Left ventricle myocardium superior (tissue), 1 donor: ENCODE results near the gene DIPK1B. TPM values are rescaled to one million over a fixed set of nuclear protein-coding genes. Genes with fewer than 3 reads are reported as not detected.

ENCODE experiments used
- ATAC-seq: fragments of 200-7000 bp; cut with Tn5 transposase; one replicate; pipeline ENCODE4 v1.9.1; 2020; ENCODE audit warnings: mild to moderate bottlenecking, moderate library complexity
- DNase-seq: peaks from one replicate; pipeline ENCODE4 v3.0.0-alpha.2; 2020
- intact Hi-C: fragments of 100-400 bp; cut with micrococcal nuclease; formaldehyde crosslinking; loops from one replicate; pipeline ENCODE4 v1.11.0; 2022
- total RNA-seq: library from RNA; stranded (reverse); fragmentation: NEBNext Ultra II Directional; extraction: Animal tissue kit (Norgen Biotek cat#: 25700); gene quantifications from one replicate; pipeline ENCODE4 v1.2.1, GENCODE V29; 2021
- donor health status: DM: no; HTN: yes; CAD: no; lungs with severe emphysema.

DIPK1B gene
- total RNA-seq, 1 donor from 2014 or later = 22.3 TPM

- ATAC-seq = peak; percentile 6
- intact Hi-C loops = no loop called here
- no peak for DNase-seq
These were observed 1.2 kb downstream of the DIPK1B start for GRCh38 chr9:136713550-136713949.

GRCh38 chr9:136714096-136714892 is 1.9 kb downstream of the DIPK1B start:
- intact Hi-C loops = no loop called here

DNA sequence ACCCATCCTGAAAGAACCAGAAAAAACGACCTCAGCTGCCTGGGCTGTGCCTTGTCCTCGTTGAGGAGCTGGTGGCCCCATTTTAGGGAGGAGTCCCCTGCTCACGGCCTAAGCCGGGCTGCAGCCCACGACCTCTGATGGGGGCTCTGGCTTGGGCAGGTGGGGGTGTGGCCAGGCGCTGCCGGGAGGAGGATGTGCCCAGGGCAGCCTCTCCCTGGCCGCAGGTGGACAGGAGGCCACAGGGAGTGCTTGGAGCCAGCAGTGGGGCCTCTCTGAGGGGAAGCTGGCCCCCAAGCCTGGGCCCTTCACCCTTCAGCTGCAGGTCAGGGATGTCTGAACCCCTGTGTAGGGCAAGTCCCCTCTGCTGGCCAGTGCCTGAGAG is 2.5 kb downstream of the DIPK1B start:
- ATAC-seq (peak; percentile 5), DNase-seq (no peak)
- intact Hi-C loops = no loop called here

More at GRCh38 chr9:136714096-136714892, 1.9 kb downstream of the DIPK1B start:
- DNase-seq (peak; percentile 74), ATAC-seq (peak; percentile 59)

DNA sequence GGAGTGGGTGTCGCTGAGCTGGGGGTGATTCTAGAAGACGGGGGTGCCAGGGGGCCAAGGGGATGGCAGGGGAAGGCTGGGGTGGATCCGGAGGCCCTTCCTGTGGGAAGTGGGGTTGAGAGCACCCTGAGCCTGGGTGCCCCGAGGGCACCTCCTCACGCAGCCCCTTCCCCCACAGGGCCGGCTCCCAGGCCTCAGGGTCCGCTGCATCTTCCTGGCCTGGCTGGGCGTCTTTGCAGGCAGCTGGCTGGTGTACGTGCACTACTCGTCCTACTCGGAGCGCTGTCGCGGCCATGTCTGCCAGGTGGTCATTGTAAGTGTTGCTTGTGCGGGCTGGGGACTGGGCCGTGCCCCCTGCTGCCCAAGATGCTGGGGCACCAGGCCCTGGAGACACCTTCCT is 5.0 kb downstream of the DIPK1B start:
- ATAC-seq (no peak), DNase-seq (no peak)
- intact Hi-C loops = no loop called here

GRCh38 chr9:136718345-136719194 is 6.2 kb downstream of the DIPK1B start:
- intact Hi-C loops = no loop called here
- ATAC-seq (no peak), DNase-seq (no peak)

- peak; percentile 62 for DNase-seq
- intact Hi-C loops = no loop called here
- ATAC-seq = peak; percentile 1
These were observed 7.0 kb downstream of the DIPK1B start for GRCh38 chr9:136719195-136719880.

- intact Hi-C loops = no loop called here
- DNase-seq (peak; percentile 62), ATAC-seq (peak; percentile 9)
These were observed 8.0 kb downstream of the DIPK1B start for GRCh38 chr9:136720251-136720897.

DNA sequence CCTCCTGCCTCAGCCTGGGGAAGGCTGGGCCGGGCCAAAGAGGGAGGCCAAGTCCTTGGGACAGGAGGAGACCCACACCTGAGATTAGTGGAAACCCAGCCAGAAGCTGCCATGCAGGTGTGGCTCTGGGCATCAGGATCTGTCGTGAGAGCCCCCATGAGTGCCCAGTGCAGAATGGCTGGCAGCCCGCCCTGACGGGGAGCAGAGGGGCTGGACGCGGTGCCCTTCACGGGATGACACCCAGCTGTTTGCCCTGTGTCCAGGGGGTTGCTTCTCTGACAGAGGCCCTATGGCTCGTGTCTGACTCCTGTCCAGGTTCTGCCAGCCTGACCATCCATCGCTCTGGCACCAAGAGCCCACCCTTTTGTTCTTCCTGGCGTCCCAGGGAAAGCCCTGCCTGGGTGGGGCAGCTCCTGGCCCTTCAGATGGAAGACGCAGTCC is 8.5 kb downstream of the DIPK1B start:
- intact Hi-C loops = no loop called here
- DNase-seq (no peak), ATAC-seq (peak; percentile 2)

DNA sequence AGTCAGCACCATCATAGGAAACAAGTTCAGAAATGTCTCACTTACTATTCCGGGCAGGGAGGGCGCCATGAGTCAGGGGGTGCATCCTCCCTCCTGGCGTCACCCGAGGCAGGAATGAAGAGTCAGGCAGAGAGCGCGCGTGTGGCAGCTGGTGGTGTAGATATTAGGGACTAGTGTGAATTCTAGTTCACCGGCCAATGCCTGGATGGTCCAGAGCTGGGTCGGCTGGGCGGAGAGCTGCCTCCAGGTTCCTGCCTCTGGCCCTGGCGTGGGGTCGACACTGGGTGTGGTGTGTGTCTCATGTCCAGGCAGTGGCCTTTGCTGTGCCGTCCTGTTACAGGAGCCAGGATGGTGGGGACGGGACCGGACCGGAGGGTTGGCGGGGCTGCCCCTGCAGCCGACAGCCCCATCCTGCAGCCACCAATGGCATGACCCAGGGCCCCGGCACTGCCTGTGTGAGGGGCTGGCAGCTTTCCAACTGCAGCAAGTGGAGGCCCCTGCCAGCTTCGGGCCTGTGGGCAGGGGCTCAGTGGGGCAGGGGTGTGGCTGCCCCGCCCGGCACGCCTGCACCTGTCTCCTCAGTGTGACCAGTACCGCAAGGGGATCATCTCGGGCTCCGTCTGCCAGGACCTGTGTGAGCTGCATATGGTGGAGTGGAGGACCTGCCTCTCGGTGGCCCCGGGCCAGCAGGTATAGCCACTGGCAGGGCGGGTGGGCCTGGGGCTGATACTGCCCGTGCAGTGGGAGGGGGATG is 9.1 kb downstream of the DIPK1B start:
- intact Hi-C loops = no loop called here
- ATAC-seq (peak; percentile 28), DNase-seq (peak; percentile 52)

- DNase-seq (no peak), ATAC-seq (peak; percentile 4)
- intact Hi-C loops = no loop called here
These were observed 10.0 kb downstream of the DIPK1B start for GRCh38 chr9:136722093-136722968.

- intact Hi-C loops = no loop called here
- DNase-seq = no peak
- ATAC-seq = no peak
These were observed 10.6 kb downstream of the DIPK1B start for GRCh38 chr9:136722969-136723356.

GRCh38 chr9:136723362-136723976 is 11.1 kb downstream of the DIPK1B start:
- DNase-seq (no peak), ATAC-seq (no peak)
- intact Hi-C loops = no loop called here

- ATAC-seq (no peak), DNase-seq (no peak)
- intact Hi-C loops = no loop called here
These were observed 11.6 kb downstream of the DIPK1B start for GRCh38 chr9:136723989-136724388.

GRCh38 chr9:136724772-136725171 is 12.4 kb downstream of the DIPK1B start:
- ATAC-seq = no peak
- no peak for DNase-seq
- intact Hi-C loops = no loop called here

DNA sequence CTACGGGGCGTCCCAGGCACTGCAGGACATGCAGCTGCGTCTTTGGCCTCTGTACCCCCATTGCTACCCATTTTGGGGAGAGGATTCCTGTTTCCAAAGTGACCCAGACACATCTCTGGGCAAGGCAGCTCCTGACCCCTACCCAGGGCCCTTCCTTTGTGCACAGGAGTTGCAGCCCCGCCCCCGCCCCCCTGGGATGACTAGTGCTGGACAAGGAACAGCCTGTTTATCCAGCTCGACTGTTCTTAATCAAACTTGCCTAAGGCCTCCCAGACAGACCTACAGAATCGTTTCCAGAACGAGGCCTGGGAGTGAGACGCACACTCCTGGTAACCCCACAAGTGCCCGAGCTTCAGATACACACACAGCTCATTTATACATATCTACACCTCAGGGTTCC is 13.2 kb downstream of the DIPK1B start:
- DNase-seq (no peak), ATAC-seq (no peak)
- intact Hi-C loops = no loop called here

GRCh38 chr9:136726118-136726517 is 13.7 kb downstream of the DIPK1B start:
- DNase-seq (no peak), ATAC-seq (no peak)
- intact Hi-C loops = no loop called here

- ATAC-seq = no peak
- no peak for DNase-seq
- intact Hi-C loops = no loop called here
These were observed 14.3 kb downstream of the DIPK1B start for GRCh38 chr9:136726631-136727191.
